B cell (primary cell): Measurements from ENCODE around the gene ADCY2. TPM values are rescaled to one million over a fixed set of nuclear protein-coding genes. Genes with fewer than 3 reads are reported as not detected.
A peak's percentile ranks its signal among the peaks of the same experiment; 100 is the strongest.

Source experiments
- ATAC-seq: fragments of 200-7000 bp; cut with Tn5 transposase; one replicate; pipeline ENCODE4 v1.10.0; 2021; ENCODE audit warnings: low read depth, mild to moderate bottlenecking, moderate number of reproducible peaks, moderate library complexity
- CTCF ChIA-PET: fragments of 350-600 bp; sonication (Branson Sonifier 250); formaldehyde crosslinking; loops from one replicate; lab custom pipeline; 2021; ENCODE audit warnings: antibody characterized with exemption, inconsistent platforms; lab: Charles Lee
- POLR2A ChIA-PET: fragments of 350-600 bp; sonication (Branson Sonifier 250); formaldehyde crosslinking; loops from one replicate; lab custom pipeline; 2021; ENCODE audit warnings: antibody characterized with exemption; lab: Charles Lee
- DNase-seq: peaks from one replicate; pipeline ENCODE4 v3.0.0; 2013
- H2AFZ ChIP-seq: 2 replicates; pipeline ENCODE4 v1.6.1; 2012; ENCODE audit warnings: mild to moderate bottlenecking, low read depth, low read length; ENCODE audit not compliant: insufficient read depth, poor library complexity, severe bottlenecking
- H3K27ac ChIP-seq, 2 donors: 1 replicate in 1 of 2; 2 replicates in 1 of 2; pipeline ENCODE4 v1.5.1; 2012 to 2013; ENCODE audit warnings: low read length in 2 of 2, mild to moderate bottlenecking in 2 of 2, moderate library complexity in 1 of 2
- H3K27me3 ChIP-seq, 4 experiments: fragments of 200-600 bp in 1 of 4; sonication (generic) in 1 of 4; replicated peaks in 1 of 4; 1 replicate in 2 of 4; 2 replicates in 2 of 4; pipeline versions ENCODE4 v1.6.1 to v1.7.0; 2013 to 2016; ENCODE audit warnings: low read length in 3 of 4, mild to moderate bottlenecking in 2 of 4, mixed read lengths in 1 of 4, moderate library complexity in 1 of 4; ENCODE audit not compliant: insufficient read depth in 4 of 4, control insufficient read depth in 3 of 4; ENCODE audit errors: control extremely low read depth in 1 of 4
- H3K36me3 ChIP-seq, 2 experiments: replicated peaks in 1 of 2; 1 replicate in 1 of 2; 2 replicates in 1 of 2; pipeline versions ENCODE4 v1.6.1 to v1.7.1; 2013; ENCODE audit warnings: low read length in 1 of 2; ENCODE audit not compliant: insufficient read depth in 2 of 2, control insufficient read depth in 1 of 2; ENCODE audit errors: control extremely low read depth in 1 of 2, extremely low read depth in 1 of 2
- H3K4me1 ChIP-seq, 2 donors: fragments of 200-600 bp in 1 of 2; sonication (generic) in 1 of 2; 1 replicate in 1 of 2; 2 replicates in 1 of 2; pipeline versions ENCODE4 v1.5.1 to v1.6.1; 2013 to 2017; ENCODE audit warnings: low read length in 2 of 2; ENCODE audit not compliant: control insufficient read depth in 2 of 2, insufficient read depth in 2 of 2
- H3K4me2 ChIP-seq: replicated peaks from 2 replicates; pipeline ENCODE3; 2012; ENCODE audit warnings: mild to moderate bottlenecking, low read depth, low read length; ENCODE audit not compliant: poor library complexity, severe bottlenecking
- H3K4me3 ChIP-seq, 5 experiments: fragments of 200-600 bp in 1 of 5; sonication (generic) in 1 of 5; 1 replicate in 3 of 5; 2 replicates in 2 of 5; pipeline versions ENCODE4 v1.5.1 to v1.7.0; 2011 to 2016; ENCODE audit warnings: low read length in 4 of 5, mild to moderate bottlenecking in 4 of 5, low read depth in 2 of 5, control low read depth in 1 of 5, moderate library complexity in 1 of 5; ENCODE audit not compliant: insufficient read depth in 1 of 5; ENCODE audit errors: control extremely low read depth in 1 of 5, extremely low read depth in 1 of 5
- H3K79me2 ChIP-seq: fragments of 200-600 bp; sonication (generic); one replicate; pipeline ENCODE4 v1.6.0; 2016; ENCODE audit warnings: low read length; ENCODE audit not compliant: control insufficient read depth, insufficient read depth
- H3K9ac ChIP-seq: fragments of 200-600 bp; sonication (generic); 2 replicates; pipeline ENCODE4 v1.6.1; 2017; ENCODE audit warnings: mild to moderate bottlenecking, low read length, moderate library complexity
- H3K9me3 ChIP-seq, 3 donors: one replicate each; pipeline versions ENCODE4 v1.6.1 to v1.7.1; 2013; ENCODE audit warnings: low read length in 2 of 3; ENCODE audit not compliant: control insufficient read depth in 2 of 3, insufficient read depth in 1 of 3; ENCODE audit errors: control extremely low read depth in 1 of 3
- H4K20me1 ChIP-seq: 2 replicates; pipeline ENCODE4 v1.6.0; 2012; ENCODE audit warnings: mild to moderate bottlenecking, low read length; ENCODE audit not compliant: insufficient read depth, control insufficient read depth, poor library complexity, severe bottlenecking
- H3K27ac Mint-ChIP-seq: one replicate; pipeline ENCODE4 v1.8.0; 2021; ENCODE audit warnings: mixed read lengths
- H3K27me3 Mint-ChIP-seq: one replicate; pipeline ENCODE4 v1.8.0; 2021; ENCODE audit warnings: mixed read lengths
- H3K4me1 Mint-ChIP-seq: one replicate; pipeline ENCODE4 v1.8.0; 2021; ENCODE audit warnings: mixed read lengths
- H3K4me3 Mint-ChIP-seq: one replicate; pipeline ENCODE4 v1.8.0; 2021; ENCODE audit warnings: mixed read lengths
- H3K9me3 Mint-ChIP-seq: one replicate; pipeline ENCODE4 v1.8.0; 2022; ENCODE audit warnings: mixed read lengths; ENCODE audit not compliant: insufficient read depth
- EZH2 ChIP-seq: IDR thresholded peaks from 2 replicates; pipeline ENCODE4 v1.6.1; 2012; ENCODE audit warnings: borderline replicate concordance, low read depth, mild to moderate bottlenecking, moderate library complexity, low read length; ENCODE audit not compliant: insufficient read depth, poor library complexity, severe bottlenecking
- WGBS: methylation state at CpG from one replicate; pipeline ENCODE4 v1.1.5; 2013; ENCODE audit warnings: missing lambda C conversion rate; ENCODE audit not compliant: insufficient coverage; 5-methylcytosine and 5-hydroxymethylcytosine counted together
- intact Hi-C: fragments of 100-400 bp; cut with micrococcal nuclease; formaldehyde crosslinking; loops from one replicate; pipeline ENCODE4 v1.10.0; 2022
- polyA plus RNA-seq: library from polyadenylated mRNA; depleted of rRNA; stranded (reverse); fragments of >200 nt; gene quantifications from 2 replicates; pipeline ENCODE4 v1.2.3, GENCODE V29; 2012
- total RNA-seq, 2 donors: library from RNA; stranded (reverse); fragments of 120-200 nt in 1 of 2; gene quantifications; 1 replicate in 1 of 2; 2 replicates in 1 of 2; pipeline versions ENCODE4 v1.2.3 to v1.2.4, GENCODE V29; 2013 to 2022
- TF ChIP-seq, protein P1 (sequence below): fragments of 200-600 bp; IDR thresholded peaks from one replicate; pipeline ENCODE4 v1.8.0; 2022; ENCODE audit warnings: antibody characterized with exemption, mild to moderate bottlenecking

Gene ADCY2
- total and polyA plus RNA-seq, 2 donors (not counting 1 experiment from before 2014, with no cell fraction given), result not detected

DNA sequence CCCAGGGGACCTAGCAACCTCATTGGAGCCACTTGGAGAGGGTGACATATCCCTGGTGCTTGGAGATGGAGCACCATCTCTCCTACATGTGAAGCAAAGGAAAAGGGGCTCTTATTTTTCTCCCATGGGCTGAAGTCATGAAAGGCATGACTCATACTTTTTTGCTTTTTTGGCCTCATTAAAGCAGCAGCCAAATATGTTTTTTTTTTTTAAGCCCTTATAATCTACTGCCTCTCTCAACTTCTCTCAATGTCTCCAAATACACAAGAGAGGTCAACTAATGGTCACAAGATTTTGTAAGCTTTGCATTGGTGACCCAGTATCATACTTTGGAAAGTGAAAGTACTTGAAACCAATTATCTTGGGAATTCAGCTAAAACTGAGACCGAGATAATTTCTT, 456.6 kb downstream of the ADCY2 start:
- Histone ChIP-seq H3K9me3 (peaks cover 0 to 16% (median 0%) of the 10 kb centered on the region in 3 donors), H3K4me1 (peaks cover 14 to 20% of the 10 kb centered on the region in 2 donors), H3K9ac (no peak overlapping the region), H3K4me2 (no peak overlapping the region), H4K20me1 (no peaks in the 10 kb centered on the region), H2AFZ (no peak overlapping the region), H3K27ac (no peak overlapping the region), H3K4me3 (no peak overlapping the region), H3K27me3 (peaks cover 0 to 36% (median 15%) of the 10 kb centered on the region in 4 experiments), H3K79me2 (no peaks in the 10 kb centered on the region), H3K36me3 (no peaks in the 10 kb centered on the region)
- H3K27ac Mint-ChIP-seq, result no peak overlapping the region
- TF ChIP-seq, protein P1, sequence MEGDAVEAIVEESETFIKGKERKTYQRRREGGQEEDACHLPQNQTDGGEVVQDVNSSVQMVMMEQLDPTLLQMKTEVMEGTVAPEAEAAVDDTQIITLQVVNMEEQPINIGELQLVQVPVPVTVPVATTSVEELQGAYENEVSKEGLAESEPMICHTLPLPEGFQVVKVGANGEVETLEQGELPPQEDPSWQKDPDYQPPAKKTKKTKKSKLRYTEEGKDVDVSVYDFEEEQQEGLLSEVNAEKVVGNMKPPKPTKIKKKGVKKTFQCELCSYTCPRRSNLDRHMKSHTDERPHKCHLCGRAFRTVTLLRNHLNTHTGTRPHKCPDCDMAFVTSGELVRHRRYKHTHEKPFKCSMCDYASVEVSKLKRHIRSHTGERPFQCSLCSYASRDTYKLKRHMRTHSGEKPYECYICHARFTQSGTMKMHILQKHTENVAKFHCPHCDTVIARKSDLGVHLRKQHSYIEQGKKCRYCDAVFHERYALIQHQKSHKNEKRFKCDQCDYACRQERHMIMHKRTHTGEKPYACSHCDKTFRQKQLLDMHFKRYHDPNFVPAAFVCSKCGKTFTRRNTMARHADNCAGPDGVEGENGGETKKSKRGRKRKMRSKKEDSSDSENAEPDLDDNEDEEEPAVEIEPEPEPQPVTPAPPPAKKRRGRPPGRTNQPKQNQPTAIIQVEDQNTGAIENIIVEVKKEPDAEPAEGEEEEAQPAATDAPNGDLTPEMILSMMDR, result no peak
- TF ChIP-seq EZH2, result no peak
- no peaks in the 10 kb centered on the region for H3K9me3 Mint-ChIP-seq
- peaks cover 13% of the 10 kb centered on the region for H3K27me3 Mint-ChIP-seq
- POLR2A ChIA-PET, result no interaction called here
- CTCF ChIA-PET, result no interaction called here
- no peak for DNase-seq
- peaks cover 24% of the 10 kb centered on the region for H3K4me1 Mint-ChIP-seq
- ATAC-seq, result no peak
- H3K4me3 Mint-ChIP-seq, result peak overlapping the region; percentile 89
- WGBS, result no CpG with 5 or more reads among the region's 1 CpG
- intact Hi-C loops, result loop anchor here (5.0 kb wide), 1 partner anchor 605 kb away; no protein-coding TSS in a partner anchor

DNA sequence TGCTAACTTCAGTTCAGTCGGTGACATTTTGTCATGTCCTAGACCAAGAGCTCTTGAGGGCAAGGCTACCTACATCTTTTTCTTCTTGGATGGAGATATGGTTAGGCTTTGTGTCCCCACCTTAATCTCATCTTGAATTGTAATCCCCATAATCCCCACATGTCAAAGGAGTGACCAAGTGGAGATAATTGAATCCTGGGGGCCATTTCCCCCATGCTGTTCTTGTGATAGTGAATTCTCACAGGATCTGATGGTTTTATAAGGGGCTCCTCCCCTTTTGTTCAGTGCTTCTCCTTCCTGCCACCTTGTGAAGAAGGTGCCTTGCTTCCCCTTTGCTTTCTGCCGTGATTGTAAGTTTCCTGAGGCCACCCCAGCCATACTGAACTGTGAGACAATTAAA, 457.1 kb downstream of the ADCY2 start:
- ATAC-seq, result no peak
- Histone ChIP-seq H3K9me3 (peaks cover 0 to 16% (median 0%) of the 10 kb centered on the region in 3 donors), H3K36me3 (no peaks in the 10 kb centered on the region), H3K9ac (no peak overlapping the region), H3K4me2 (no peak overlapping the region), H3K4me3 (no peak overlapping the region), H2AFZ (no peak overlapping the region), H3K27ac (no peak overlapping the region), H3K27me3 (peaks cover 0 to 36% (median 15%) of the 10 kb centered on the region in 4 experiments), H3K79me2 (no peaks in the 10 kb centered on the region), H3K4me1 (peaks cover 14 to 20% of the 10 kb centered on the region in 2 donors), H4K20me1 (no peaks in the 10 kb centered on the region)
- intact Hi-C loops, result loop anchor here (5.0 kb wide), 1 partner anchor 604 kb away; no protein-coding TSS in a partner anchor
- ChIA-PET CTCF (no interaction called here), POLR2A (no interaction called here)
- no peak overlapping the region for H3K27ac Mint-ChIP-seq
- no peak for TF ChIP-seq EZH2
- TF ChIP-seq, protein P1, result no peak
- H3K4me1 Mint-ChIP-seq, result peaks cover 24% of the 10 kb centered on the region
- peaks cover 11% of the 10 kb centered on the region for H3K27me3 Mint-ChIP-seq
- WGBS, result 33% methylated on average over 1 of the region's 2 CpGs
- H3K4me3 Mint-ChIP-seq, result no peak overlapping the region
- DNase-seq, result no peak
- no peaks in the 10 kb centered on the region for H3K9me3 Mint-ChIP-seq
